ENCODE data around the gene SRP14.
"Not testable (repeated sequence)": the region's sequence is repeated elsewhere in the genome, so short reads cannot be mapped to it uniquely, and the experiment has no call there.

The SRP14 gene

DNA sequence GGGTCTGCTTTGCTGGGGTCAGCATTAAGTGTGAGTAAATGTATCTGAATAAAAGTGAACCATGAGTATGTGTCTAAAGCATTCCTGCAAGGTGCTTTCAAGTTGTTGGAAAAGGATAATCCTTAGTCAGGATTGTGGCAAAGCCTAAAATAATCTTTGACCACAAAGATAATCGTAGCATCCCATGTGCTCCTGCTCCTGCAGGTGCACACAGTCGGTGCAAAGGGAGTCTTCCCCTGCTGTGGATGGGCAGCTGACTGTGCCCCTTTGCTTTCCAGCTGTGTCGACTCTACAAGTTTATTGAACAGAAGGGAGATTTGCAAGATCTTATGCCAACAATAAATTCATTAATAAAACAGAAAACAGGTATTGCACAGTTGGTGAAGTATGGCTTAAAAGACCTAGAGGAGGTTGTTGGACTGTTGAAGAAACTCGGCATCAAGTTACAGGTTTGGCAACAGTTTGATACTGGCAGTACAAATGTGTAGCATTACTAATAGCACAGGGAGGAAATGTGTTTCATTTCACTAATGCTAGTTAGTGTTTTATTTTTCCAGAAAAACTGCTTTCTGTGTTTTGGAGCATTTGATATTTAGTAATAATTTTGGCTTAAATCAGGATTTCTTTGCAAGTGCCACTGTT, 22.6 kb downstream of the SRP14 start:
- DNase-seq, result peak; percentile 24

DNA sequence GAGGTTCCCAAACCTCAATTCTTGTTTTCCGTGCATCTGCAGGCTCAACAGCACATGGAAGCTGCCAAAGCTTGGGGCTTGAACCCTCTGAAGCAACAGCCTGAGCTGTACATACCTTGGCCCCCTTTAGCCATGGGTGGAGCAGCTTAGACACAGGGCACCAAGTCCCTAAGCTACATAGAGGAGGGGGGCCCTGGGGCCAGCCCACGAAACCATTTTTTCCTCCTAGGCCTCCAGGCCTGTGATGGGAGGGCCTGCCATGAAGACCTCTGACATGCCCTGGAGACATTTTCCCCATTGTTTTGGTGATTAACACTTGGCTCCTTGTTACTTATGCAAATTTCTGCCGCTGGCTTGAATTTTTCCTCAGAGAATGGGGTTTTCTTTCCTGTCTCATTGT, 24.6 kb downstream of the SRP14 start:
- DNase-seq, result no peak

DNA sequence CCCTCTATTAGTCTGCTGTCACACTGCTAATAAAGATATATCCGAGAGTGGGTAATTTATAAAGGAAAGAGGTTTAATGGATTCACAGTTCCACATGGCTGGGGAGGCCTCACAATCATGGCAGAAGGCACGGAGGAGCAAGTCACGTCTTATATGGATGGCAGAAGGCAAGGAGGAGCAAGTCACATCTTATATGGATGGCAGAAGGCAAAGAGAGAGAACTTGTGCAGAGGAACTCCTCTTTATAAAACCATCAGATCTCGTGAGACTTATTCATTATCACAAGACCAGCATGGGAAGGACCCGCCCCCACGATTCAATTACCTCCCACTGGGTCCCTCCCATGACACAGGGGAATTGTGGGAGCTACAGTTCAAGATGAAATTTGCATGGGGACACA, 25.6 kb downstream of the SRP14 start:
- not testable (repeated sequence) for DNase-seq

DNA sequence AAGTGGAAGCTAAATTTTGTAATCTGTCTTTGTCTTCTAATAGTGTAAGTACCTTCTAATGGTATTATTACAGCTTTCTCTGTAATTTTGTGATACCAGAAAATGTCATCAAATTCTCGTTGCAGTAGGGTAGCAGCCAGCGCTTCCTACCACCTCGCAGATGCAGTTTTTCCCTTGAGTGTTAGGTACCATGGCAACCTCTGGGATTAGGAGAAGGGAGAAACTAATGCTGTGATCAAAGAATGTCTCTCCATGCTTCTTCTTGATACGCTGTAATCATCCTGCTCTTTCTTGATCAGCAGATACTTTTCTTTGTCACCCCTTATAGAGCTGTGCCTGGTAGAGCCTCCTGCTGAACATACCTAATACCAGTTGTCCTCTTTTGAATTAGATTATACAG, 27.7 kb downstream of the SRP14 start:
- DNase-seq, result no peak

DNA sequence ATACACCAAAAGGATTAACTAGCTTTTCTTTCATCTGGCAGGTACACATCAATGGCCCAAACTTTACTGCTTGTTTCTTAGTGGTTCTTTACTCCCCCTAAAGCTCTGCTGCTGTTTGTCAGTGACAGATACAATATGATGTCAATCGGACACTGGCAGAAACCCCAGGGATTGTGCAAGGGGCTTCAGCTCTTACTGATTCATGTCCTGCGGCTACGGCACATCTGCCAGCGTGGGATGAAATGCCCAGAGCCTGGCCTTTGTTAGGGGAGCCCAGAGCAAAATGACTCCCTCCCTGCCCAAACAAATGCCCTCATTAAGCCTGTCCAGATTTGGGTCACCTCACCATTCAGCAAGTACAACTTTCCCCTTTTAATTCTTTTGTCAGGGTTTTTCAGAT, 28.3 kb downstream of the SRP14 start:
- no peak for DNase-seq

DNA sequence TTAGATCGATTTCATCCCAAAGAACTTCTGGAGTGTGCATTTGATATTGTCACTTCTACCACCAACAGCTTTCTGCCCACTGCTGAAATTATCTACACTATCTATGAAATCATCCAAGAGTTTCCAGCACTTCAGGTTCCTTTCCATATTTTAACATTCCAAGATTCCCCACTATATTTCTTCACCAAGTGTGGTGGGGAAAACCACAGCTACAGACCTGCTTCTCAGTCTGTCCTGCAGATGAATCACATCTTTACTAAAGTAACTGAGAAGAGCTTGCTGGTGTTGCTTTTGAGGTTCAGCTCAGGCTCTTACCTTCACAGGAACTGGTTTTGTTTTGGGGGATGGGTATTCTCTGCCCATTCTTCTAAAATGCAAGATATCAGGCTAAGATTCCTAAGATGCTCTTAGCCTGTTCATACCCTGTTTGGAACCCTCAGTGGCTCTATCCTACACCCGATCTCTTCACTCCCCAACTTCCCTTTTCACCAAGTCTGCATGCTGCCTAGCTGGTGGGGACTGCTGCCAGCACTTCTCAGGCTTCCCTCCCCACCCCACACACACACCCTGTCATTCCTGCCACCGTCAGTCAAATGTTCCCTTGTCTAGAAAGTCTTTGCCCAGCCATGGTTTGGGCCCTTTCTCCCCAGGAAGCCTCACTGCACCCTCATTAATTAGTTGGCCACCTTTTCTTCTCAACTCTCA, 30.8 kb downstream of the SRP14 start:
- peak; percentile 21 for DNase-seq

DNA sequence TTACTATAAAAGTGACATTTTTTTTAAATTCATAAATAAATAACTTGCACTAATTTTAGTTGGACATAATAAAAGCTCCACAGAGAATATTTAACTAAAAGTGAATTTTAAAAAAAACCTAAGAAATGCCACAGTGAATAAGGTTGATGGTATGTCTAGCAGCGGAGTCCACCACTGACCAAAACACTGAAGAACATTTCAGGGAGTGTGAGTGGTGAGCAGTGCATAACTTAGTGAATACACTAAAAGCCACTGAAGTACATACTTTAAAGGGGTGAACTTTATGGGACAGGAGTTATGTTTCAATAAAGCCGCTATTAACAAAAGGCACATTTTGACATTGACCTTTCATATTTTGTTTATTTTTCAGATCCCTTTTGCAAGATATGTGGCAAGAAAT, 32.3 kb downstream of the SRP14 start:
- DNase-seq, result peak; percentile 15

DNA sequence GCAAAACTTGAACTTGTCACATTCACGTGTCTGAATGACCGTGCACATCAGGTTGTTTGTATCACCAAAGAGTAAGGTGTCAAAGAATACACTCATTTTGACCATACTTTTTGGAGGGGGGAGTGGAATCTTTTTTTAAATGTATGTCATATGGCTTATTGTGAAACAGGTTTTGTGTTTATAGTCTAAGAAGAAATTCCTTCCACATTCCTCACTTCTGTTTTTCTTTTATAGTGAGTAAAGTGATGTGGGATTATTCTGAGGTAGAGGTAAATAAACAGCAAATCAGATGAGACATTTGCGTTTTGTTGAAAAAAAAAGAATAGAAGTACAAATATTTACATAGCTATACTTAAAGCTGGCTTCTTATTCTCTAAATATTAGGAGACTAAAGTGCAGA, 33.0 kb downstream of the SRP14 start:
- DNase-seq, result no peak

DNA sequence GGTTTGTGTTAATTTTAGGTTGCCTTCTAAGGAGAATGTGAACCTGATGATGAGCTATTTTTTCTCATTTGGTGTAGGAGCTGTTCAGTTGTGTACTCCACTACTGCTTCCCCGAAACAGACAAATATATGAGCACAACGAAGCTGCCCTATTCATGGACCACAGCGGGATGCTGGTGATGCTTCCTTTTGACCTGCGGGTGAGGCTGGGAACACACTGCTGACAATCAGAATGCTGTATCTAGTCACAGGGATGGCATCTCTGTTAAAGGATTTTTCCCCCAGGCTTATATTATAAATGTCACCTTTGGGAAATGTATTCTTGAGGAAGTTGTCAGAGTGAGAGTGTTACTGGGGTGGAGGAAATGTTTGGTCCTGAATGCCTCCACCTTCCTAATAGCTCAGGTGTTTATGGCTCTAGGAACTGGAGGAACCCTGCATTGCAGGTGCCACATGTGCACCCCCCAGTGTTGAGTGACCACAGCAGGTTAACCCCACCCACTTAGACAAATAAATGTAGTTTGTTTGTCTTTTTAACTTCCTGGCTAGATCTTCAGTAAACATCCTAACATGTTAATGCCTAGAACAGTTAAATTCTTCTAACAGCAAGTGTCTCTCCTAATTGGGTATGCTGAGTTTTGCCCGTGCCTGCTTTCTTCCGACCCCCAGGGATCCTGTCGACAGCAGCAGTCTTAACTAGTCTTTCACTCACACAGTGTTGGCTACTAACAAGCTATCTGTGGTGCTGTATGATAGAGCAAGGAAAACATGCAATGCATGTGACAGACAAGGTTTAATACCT, 35.7 kb downstream of the SRP14 start:
- DNase-seq, result peak; percentile 76

DNA sequence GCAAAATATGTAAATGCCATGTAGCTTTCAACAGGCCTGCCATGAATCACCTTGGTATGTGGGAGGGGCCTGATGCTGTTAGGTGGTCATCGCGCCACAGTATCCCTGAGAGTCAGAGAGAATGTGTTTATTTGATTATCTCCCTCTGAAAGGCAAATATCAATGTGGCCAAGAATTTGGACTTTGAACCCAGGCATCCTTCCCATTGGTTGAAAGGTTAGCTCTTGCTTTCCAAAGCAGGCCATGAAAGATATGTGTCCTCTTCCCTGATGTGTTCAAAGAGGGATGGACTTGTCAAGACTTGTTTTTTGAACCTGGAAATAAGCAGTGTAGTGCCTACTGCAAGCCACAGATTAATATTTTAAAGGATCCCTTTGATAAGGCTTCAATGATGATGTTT, 36.7 kb downstream of the SRP14 start:
- DNase-seq, result peak; percentile 86

DNA sequence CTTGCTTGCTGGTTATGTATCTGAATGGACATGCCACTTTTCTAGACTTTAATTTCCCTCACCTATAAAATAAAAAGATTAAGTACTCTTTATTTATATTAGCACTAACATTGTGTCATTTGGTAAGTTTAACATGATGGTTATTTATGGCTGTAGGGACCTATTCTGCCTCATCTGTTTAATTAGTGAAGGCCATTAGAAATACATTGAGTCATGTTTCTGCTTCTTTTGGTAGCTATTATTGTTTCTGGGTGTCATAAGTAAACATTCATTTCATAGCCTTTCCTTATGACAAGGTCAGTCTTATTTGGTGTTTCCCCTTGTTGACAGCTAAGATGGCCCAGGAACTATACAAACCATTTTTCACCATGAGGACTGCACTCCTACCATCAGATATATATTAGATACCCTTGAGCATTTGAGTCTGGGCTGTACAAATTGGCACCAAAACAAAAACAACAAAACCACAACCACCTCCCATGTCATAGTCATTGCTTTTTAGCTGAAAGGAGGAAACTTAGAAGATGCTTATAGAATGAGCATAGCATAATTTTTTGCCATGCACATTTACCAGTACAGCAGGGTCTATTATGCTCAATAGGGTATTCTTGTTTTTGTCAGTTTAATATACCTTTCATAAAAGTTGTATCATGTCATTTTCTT, 39.3 kb downstream of the SRP14 start:
- peak; percentile 68 for DNase-seq

DNA sequence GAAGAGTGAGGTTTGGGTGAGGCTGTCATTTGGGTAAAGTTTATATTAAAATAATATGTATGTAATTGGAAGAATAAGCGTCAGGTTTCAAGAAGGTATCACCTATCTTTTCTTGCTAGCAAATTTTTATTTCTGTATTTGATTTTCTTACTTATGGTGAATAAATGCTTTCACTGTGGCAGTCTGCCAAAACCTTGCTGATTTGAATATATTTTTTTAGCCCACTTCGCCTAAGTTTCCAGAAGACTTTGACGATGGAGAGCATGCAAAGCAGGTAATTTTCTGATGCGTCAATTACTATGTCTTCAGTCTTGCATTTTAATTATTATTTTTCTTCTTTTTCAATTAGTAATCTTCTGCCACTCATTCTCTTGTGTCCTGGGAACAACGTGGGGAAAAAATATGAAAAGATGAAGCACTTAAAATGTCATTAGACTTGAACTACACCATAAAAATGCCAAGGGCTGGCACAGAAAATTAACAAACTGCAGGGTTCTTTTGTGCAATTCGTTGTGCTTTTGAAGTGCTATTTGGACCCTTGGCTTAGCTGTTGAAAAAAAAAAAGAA, 40.4 kb downstream of the SRP14 start:
- DNase-seq, result peak; percentile 82

DNA sequence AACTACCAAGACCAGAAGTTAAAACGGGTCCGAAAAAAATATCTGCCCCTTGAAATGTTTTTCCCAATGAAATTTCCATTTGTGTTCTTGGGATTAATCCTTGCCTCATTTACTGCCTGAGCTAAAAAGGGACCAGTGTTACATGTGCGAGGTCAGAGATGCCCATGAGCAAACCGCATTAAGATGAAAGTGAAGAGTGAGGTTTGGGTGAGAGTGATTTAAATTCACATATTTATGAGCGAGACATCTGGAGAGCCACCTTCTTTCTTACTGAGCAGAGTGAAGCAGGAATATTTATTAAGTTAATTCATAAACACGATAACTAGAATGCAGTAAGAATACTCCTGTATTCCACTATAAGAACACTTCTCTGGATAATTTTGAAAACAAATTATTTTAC, 41.3 kb downstream of the SRP14 start:
- DNase-seq, result no peak

DNA sequence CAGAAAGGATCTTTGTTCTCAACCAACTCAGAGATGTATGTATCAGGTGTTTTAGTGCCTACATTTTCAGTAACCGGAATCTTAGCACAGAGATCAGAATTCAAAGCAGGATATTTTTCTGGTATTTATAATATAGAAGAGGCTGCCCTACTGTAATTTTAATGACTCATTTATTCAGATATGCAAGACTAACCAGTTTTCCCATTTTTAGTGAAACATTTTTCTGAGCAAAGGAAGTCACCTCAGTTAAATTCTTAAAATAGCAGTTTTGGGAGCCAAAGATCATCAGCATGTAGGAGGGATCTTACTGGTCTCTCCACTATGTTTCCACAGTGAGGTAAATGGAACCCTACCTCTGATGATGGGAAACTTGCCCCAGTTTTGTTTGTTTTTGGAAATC, 42.0 kb downstream of the SRP14 start:
- DNase-seq, result no peak

DNA sequence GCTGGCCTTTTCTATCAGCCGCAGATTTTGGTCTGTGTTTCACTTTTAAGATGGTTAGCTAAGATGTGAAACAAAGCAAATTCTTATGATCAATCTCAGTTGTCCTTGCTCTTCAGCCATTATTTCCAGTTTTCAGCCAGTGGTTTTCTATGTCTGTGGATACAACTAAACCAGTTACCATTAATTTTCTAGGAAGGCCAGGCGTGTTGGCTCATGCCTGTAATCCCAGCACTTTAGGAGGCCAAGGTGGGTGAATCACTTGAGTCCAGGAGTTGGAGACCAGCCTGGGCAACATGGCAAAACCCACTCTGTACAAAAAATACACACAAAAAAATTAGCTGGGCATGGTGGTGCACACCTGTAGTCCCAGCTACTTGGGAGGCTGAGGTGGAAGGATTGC, 42.8 kb downstream of the SRP14 start:
- DNase-seq, result not testable (repeated sequence)

DNA sequence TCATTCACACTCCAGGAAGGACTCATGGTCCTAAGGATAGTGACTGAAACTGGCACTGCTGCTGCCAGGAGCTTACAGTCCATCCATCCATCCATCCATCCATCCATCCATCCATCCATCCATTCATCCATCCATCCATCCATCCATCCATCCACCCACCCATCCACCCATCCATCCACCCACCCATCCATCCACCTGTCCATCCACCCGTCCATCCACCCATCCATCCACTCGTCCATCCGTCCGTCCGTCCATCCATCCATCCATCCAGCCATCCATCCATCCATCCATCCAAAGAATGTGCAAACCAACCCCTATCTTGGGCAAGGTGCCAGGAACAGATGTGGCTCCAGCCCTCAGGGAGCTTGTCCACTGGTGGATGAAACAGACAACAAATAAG, 46.0 kb downstream of the SRP14 start:
- DNase-seq, result peak; percentile 12

DNA sequence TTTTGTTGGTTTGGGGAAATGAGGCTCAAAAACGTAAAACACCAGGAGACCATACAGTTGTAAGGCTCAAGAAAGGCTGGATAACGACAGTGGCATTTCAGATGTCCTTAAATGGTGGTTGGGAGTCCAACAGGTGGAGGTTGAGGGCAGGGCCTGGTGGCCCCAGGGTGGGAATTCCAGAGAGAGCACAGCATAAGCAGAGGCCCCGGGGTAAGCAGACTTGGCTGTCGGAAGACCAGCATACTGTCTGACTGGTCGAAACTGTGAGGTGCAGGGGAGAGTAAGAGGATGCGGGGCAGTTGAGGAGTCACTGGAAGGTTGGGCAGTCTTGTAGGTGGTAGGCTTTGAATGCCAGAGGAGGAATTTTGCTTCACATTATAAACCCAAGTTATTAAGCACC, 48.3 kb downstream of the SRP14 start:
- no peak for DNase-seq

DNA sequence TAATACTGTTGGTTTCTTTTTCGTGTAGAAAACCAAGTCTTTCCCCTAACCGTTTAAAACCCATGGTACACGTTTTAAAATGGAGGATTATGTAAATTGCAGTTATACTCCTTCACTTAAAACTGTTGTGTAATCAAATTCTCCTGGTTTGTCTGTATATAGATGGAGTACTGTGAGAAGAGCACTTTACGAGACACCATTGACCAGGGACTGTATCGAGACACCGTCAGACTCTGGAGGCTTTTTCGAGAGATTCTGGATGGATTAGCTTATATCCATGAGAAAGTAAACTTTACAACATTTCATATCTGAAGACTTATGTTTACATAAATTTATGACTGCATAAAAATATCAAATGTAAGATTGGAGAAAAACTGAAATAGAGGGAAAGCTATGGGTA, 51.2 kb downstream of the SRP14 start:
- DNase-seq, result no peak

All from NCI-H69 (cell line).